Gastrocnemius medialis (tissue), 4 donors: ENCODE data around the gene RRBP1. TPM values are rescaled to one million over a fixed set of nuclear protein-coding genes. Genes with fewer than 3 reads are reported as not detected.

Experiments used
- ATAC-seq, 2 donors: fragments of 150-250 bp; one replicate each; pipeline ENCODE4 v1.9.1; 2016
- DNase-seq, 2 donors: peaks; one replicate each; pipeline ENCODE4 v3.0.0-alpha.2; 2019
- H3K27ac ChIP-seq, 4 donors: fragments of 200-600 bp; sonication (generic); 1 replicate in 1 of 4; 2 replicates in 3 of 4; pipeline ENCODE4 v1.5.1; 2016 to 2018; ENCODE audit warnings: mild to moderate bottlenecking in 2 of 4, moderate library complexity in 1 of 4
- H3K27me3 ChIP-seq, 3 donors: fragments of 200-600 bp; sonication (generic) in 2 of 3; 1 replicate in 1 of 3; 2 replicates in 2 of 3; pipeline versions ENCODE4 v1.5.1 to v1.6.0; 2016 to 2019; ENCODE audit warnings: mild to moderate bottlenecking in 1 of 3, moderate library complexity in 1 of 3
- H3K36me3 ChIP-seq, 2 donors: fragments of 200-600 bp; sonication (generic) in 1 of 2; one replicate each; pipeline ENCODE4 v1.5.1; 2017 to 2018
- H3K4me1 ChIP-seq, 2 donors: fragments of 200-600 bp; sonication (generic) in 1 of 2; one replicate each; pipeline ENCODE4 v1.5.1; 2016 to 2017; ENCODE audit warnings: mild to moderate bottlenecking in 2 of 2
- H3K4me3 ChIP-seq, 4 donors: fragments of 200-600 bp; sonication (generic) in 3 of 4; 1 replicate in 1 of 4; 2 replicates in 3 of 4; pipeline ENCODE4 v1.5.1; 2016 to 2019; ENCODE audit warnings: mild to moderate bottlenecking in 2 of 4
- H3K9me3 ChIP-seq, 3 donors: fragments of 200-600 bp; sonication (generic) in 2 of 3; 1 replicate in 1 of 3; 2 replicates in 2 of 3; pipeline ENCODE4 v1.5.1; 2016 to 2019
- POLR2A ChIP-seq, 2 donors: fragments of 450-650 bp; IDR thresholded peaks; one replicate each; pipeline ENCODE4 v1.6.1; 2017; ENCODE audit warnings: antibody characterized with exemption in 2 of 2, mild to moderate bottlenecking in 2 of 2, moderate library complexity in 2 of 2
- in situ Hi-C, 4 donors: fragments of 200-750 bp; cut with MboI; loops; one replicate each; pipeline versions ENCODE4 v1.15.0 to v1.8.0; 2017; ENCODE audit warnings: low sequenced_read_pairs in 4 of 4
- intact Hi-C: fragments of 100-400 bp; cut with DNase I; formaldehyde crosslinking; loops from one replicate; pipeline ENCODE4 v1.15.1; 2023; ENCODE audit warnings: low total_unique reads
- total RNA-seq, 4 donors: library from RNA; depleted of rRNA; stranded (reverse); fragments of >200 nt; gene quantifications; one replicate each; pipeline versions ENCODE4 v1.1.0 to v1.2.3, GENCODE V29; 2016
- TF ChIP-seq, protein P1 (sequence below), 5 experiments: fragments of 450-650 bp in 3 of 5; fragments of 200-600 bp in 2 of 5; sonication (generic) in 2 of 5; IDR thresholded peaks in 4 of 5; conservative IDR thresholded peaks in 1 of 5; 1 replicate in 4 of 5; 2 replicates in 1 of 5; pipeline ENCODE4 v1.5.1; 2016 to 2019; ENCODE audit warnings: antibody characterized with exemption in 5 of 5, mild to moderate bottlenecking in 3 of 5, moderate library complexity in 3 of 5

RRBP1 gene
- total RNA-seq, 4 donors from 2014 or later, result 14.1 to 22.7 (median 17.9) TPM

DNA sequence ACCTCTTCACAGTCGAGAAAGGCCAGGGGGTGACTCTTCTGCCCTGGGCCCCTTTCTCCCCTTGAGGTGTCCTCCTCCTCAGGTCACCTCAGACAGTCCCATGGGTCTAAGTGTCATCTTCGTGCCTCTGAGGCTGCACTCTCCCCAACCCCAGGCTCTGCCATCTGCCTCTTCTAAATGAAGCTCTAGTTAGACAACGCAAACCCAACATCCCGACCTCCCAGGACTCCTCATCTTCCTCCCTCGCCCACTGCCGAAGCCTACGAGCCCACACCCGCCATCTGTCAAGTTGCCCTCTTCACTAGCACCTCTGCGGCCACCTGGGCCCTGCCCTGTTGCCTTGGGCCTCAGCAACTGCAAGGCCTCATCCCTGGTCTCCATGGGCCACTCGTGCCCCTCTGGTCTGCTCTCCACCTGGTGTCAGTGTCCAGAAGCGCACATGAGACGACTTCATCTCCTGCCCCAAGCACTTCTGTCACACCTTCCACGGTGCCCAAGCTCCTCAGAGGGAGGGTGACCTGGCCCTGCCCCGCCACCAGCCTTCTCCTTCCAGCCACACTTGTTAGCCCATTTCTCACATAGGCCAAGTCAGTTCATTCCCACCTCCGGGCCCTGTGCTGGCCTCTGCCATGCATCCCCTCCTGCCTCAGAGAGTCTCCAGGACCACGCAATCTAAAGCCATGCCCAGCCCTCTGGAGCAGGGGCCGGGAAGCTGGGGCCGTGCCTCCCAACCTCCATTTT lies 53.8 kb downstream of the RRBP1 start:
- Histone ChIP-seq H3K4me1 (no peaks in the 10 kb centered on the region), H3K4me3 (no peak overlapping the region), H3K27me3 (no peaks in the 10 kb centered on the region), H3K36me3 (peaks cover 0 to 61% of the 10 kb centered on the region in 2 donors), H3K27ac (no peak overlapping the region), H3K9me3 (no peaks in the 10 kb centered on the region)
- in situ Hi-C loops (no loop called here), intact Hi-C loops (no loop called here)
- TF ChIP-seq, protein P1, sequence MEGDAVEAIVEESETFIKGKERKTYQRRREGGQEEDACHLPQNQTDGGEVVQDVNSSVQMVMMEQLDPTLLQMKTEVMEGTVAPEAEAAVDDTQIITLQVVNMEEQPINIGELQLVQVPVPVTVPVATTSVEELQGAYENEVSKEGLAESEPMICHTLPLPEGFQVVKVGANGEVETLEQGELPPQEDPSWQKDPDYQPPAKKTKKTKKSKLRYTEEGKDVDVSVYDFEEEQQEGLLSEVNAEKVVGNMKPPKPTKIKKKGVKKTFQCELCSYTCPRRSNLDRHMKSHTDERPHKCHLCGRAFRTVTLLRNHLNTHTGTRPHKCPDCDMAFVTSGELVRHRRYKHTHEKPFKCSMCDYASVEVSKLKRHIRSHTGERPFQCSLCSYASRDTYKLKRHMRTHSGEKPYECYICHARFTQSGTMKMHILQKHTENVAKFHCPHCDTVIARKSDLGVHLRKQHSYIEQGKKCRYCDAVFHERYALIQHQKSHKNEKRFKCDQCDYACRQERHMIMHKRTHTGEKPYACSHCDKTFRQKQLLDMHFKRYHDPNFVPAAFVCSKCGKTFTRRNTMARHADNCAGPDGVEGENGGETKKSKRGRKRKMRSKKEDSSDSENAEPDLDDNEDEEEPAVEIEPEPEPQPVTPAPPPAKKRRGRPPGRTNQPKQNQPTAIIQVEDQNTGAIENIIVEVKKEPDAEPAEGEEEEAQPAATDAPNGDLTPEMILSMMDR (IDR thresholded peaks at IDR 0.05 in 4 of 5, conservative IDR thresholded peaks at IDR 0.05 in 1 of 5), result no peak
- no peak for TF ChIP-seq POLR2A (IDR thresholded peaks at IDR 0.05)
- DNase-seq (no peak), ATAC-seq (no peak)

- DNase-seq, result no peak
- TF ChIP-seq, protein P1 (IDR thresholded peaks at IDR 0.05 in 4 of 5, conservative IDR thresholded peaks at IDR 0.05 in 1 of 5), result no peak
- no peak for TF ChIP-seq POLR2A (IDR thresholded peaks at IDR 0.05)
- in situ Hi-C loops (no loop called here), intact Hi-C loops (no loop called here)
- Histone ChIP-seq H3K4me1 (no peaks in the 10 kb centered on the region), H3K9me3 (no peaks in the 10 kb centered on the region), H3K27me3 (no peaks in the 10 kb centered on the region), H3K4me3 (no peak overlapping the region), H3K27ac (peak overlapping the region in 3 of 4 donors; percentile 23 to 47 (median 38)), H3K36me3 (peaks cover 0 to 54% of the 10 kb centered on the region in 2 donors)
- ATAC-seq, result no peak
These were observed 54.7 kb downstream of the RRBP1 start for GRCh38 chr20:17627101-17627955.

DNA sequence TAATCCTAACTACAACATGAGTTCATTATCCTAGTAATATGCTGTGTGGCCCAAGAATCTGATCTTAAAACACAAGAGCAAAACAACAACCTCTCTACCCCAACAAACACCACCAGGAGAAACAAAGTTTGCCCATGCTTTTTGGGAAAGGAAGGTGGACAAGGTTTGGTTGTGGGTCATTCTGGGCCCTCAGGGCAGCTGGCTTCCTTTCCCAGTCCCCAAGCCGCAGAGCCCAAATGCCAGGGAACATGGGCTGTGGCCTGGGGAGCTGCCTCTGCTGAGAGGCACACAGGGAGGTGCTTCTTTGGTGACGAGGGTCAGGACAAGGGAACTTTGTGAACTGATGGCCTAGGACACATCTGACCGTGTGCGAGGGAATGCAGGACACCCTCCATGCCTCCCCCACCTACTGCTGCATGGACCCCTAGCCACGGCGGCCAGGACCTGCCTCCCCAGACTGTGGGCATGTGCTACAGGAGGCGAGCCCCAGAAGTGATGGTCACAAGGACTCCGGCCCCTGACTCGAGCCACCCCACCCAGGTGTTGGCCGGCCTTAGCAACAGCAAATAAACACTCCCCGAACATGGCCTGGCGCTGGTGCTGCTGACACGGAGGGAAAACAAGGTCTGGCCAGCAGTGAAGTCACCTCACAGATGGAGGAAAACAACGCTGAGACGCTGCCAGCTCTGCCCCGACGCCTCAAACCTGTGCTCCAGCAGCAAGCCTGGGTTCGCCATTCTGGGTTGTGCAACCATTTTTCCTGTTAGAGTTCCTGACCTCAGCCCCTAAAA lies 55.6 kb downstream of the RRBP1 start:
- Histone ChIP-seq H3K4me1 (no peaks in the 10 kb centered on the region), H3K9me3 (no peaks in the 10 kb centered on the region), H3K36me3 (peaks cover 0 to 55% of the 10 kb centered on the region in 2 donors), H3K27ac (peak overlapping the region in 3 of 4 donors; percentile 26 to 47 (median 38)), H3K4me3 (no peak overlapping the region), H3K27me3 (no peaks in the 10 kb centered on the region)
- intact Hi-C loops, result no loop called here
- in situ Hi-C loops, result no loop called here
- ATAC-seq, result peak; percentile 60 to 61
- peak in 1 of 2 donors; percentile 73 for DNase-seq
- no peak for TF ChIP-seq POLR2A (IDR thresholded peaks at IDR 0.05)

DNA sequence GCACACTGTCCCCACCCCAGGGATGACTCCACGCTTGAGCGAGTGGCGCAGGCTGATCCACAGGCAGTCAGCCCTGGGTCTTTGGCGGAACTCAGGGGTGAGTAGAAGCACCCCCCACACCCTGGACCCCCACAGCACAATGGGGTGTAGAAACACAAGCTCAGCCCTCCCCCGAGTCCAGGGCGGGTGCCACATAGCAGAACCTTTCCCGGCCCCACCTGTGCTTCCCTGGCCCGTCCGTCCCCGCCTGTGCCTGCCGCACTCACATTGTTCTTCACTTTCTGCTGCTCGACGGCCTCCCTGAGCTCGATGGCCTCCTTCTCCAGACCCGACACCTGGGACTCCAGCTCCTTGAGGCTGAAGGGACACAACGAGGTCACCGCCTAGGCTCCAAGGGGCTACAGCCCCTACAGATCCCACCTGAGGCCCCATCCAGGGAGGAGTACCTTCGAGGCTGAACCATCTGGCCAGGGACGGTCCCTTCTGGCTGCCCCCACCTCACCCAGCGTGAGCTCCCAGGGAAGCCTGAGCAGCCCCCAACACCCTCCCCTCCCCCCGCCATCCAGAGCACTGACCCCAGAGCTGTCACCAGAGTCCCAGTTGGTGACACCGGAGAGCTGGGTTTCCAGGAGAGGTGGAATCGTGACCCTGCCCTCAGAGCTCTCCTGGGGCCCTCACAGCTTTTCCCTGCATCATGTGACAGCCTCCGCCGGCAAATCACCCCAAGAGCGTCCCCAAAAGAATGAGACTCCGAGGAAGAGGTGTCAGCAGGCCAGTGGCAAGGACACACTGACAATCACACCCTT lies 56.6 kb downstream of the RRBP1 start:
- Histone ChIP-seq H3K36me3 (peaks cover 0 to 53% of the 10 kb centered on the region in 2 donors), H3K9me3 (no peaks in the 10 kb centered on the region), H3K27me3 (no peaks in the 10 kb centered on the region), H3K4me3 (no peak overlapping the region), H3K4me1 (no peaks in the 10 kb centered on the region), H3K27ac (peak overlapping the region in 1 of 4 donors; percentile 26)
- peak in 1 of 2 donors; percentile 10 for DNase-seq
- intact Hi-C loops (no loop called here), in situ Hi-C loops (no loop called here)
- TF ChIP-seq, protein P1 (IDR thresholded peaks at IDR 0.05 in 4 of 5, conservative IDR thresholded peaks at IDR 0.05 in 1 of 5), result no peak
- no peak for TF ChIP-seq POLR2A (IDR thresholded peaks at IDR 0.05)
- ATAC-seq, result no peak
